Measurements from ENCODE around the gene SART1.

- TF ChIP-seq, protein P1, sequence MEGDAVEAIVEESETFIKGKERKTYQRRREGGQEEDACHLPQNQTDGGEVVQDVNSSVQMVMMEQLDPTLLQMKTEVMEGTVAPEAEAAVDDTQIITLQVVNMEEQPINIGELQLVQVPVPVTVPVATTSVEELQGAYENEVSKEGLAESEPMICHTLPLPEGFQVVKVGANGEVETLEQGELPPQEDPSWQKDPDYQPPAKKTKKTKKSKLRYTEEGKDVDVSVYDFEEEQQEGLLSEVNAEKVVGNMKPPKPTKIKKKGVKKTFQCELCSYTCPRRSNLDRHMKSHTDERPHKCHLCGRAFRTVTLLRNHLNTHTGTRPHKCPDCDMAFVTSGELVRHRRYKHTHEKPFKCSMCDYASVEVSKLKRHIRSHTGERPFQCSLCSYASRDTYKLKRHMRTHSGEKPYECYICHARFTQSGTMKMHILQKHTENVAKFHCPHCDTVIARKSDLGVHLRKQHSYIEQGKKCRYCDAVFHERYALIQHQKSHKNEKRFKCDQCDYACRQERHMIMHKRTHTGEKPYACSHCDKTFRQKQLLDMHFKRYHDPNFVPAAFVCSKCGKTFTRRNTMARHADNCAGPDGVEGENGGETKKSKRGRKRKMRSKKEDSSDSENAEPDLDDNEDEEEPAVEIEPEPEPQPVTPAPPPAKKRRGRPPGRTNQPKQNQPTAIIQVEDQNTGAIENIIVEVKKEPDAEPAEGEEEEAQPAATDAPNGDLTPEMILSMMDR (IDR thresholded peaks at IDR 0.05; ENCODE audit: low read depth, low read length, missing input control) = no peak
- TF ChIP-seq GABPA (IDR thresholded peaks at IDR 0.05 in 1 of 2, conservative IDR thresholded peaks at IDR 0.05 in 1 of 2) = no peak
- TF ChIP-seq, protein P2, sequence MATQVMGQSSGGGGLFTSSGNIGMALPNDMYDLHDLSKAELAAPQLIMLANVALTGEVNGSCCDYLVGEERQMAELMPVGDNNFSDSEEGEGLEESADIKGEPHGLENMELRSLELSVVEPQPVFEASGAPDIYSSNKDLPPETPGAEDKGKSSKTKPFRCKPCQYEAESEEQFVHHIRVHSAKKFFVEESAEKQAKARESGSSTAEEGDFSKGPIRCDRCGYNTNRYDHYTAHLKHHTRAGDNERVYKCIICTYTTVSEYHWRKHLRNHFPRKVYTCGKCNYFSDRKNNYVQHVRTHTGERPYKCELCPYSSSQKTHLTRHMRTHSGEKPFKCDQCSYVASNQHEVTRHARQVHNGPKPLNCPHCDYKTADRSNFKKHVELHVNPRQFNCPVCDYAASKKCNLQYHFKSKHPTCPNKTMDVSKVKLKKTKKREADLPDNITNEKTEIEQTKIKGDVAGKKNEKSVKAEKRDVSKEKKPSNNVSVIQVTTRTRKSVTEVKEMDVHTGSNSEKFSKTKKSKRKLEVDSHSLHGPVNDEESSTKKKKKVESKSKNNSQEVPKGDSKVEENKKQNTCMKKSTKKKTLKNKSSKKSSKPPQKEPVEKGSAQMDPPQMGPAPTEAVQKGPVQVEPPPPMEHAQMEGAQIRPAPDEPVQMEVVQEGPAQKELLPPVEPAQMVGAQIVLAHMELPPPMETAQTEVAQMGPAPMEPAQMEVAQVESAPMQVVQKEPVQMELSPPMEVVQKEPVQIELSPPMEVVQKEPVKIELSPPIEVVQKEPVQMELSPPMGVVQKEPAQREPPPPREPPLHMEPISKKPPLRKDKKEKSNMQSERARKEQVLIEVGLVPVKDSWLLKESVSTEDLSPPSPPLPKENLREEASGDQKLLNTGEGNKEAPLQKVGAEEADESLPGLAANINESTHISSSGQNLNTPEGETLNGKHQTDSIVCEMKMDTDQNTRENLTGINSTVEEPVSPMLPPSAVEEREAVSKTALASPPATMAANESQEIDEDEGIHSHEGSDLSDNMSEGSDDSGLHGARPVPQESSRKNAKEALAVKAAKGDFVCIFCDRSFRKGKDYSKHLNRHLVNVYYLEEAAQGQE (IDR thresholded peaks at IDR 0.05) = no peak
- TF ChIP-seq FOXA1 (IDR thresholded peaks at IDR 0.05) = no peak
- no peak for TF ChIP-seq TAF1 (conservative IDR thresholded peaks at IDR 0.05)
- no peak for TF ChIP-seq HNF4A (conservative IDR thresholded peaks at IDR 0.05)
- no peak for TF ChIP-seq RAD21 (IDR thresholded peaks at IDR 0.05)
- TF ChIP-seq JUND (IDR thresholded peaks at IDR 0.05) = no peak
- TF ChIP-seq ZBTB33 (IDR thresholded peaks at IDR 0.05) = no peak
- TF ChIP-seq YY1 (IDR thresholded peaks at IDR 0.05) = no peak
- no peak for TF ChIP-seq NR2F2 (IDR thresholded peaks at IDR 0.05)
- TF ChIP-seq FOXA2 (IDR thresholded peaks at IDR 0.05) = no peak
Measured at GRCh38 chr11:66016793-66017177, 55.3 kb downstream of the SART1 start.
